GM19324 (cell line): Measurements from ENCODE around the gene COG8.
A peak's percentile ranks its signal among the peaks of the same experiment; 100 is the strongest.
"Not testable (repeated sequence)": the region's sequence is repeated elsewhere in the genome, so short reads cannot be mapped to it uniquely, and the experiment has no call there.

ENCODE experiments used
- ATAC-seq: cut with Tn5 transposase; IDR thresholded peaks from one replicate; pipeline ENCODE4 v1.9.1; 2021; ENCODE audit warnings: mild to moderate bottlenecking, moderate library complexity; ENCODE audit not compliant: unreplicated experiment, low FRiP score

The COG8 gene, protein sequence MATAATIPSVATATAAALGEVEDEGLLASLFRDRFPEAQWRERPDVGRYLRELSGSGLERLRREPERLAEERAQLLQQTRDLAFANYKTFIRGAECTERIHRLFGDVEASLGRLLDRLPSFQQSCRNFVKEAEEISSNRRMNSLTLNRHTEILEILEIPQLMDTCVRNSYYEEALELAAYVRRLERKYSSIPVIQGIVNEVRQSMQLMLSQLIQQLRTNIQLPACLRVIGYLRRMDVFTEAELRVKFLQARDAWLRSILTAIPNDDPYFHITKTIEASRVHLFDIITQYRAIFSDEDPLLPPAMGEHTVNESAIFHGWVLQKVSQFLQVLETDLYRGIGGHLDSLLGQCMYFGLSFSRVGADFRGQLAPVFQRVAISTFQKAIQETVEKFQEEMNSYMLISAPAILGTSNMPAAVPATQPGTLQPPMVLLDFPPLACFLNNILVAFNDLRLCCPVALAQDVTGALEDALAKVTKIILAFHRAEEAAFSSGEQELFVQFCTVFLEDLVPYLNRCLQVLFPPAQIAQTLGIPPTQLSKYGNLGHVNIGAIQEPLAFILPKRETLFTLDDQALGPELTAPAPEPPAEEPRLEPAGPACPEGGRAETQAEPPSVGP

GRCh38 chr16:69339289-69340094, at the start of gene COG8, which contains the start of gene NIP7:
Gene COG8 (minus strand): TSS chr16:69339564. CDS start chr16:69339552, 12 bp downstream.
Gene NIP7 (plus strand): TSS chr16:69339772. CDS start chr16:69339830, 58 bp downstream.
- ATAC-seq, result peak; percentile 89

GRCh38 chr16:69386596-69386995, 47.2 kb upstream of the COG8 start:
- no peak for ATAC-seq

- ATAC-seq, result no peak
Observed at GRCh38 chr16:69384974-69385373, 45.6 kb upstream of the COG8 start.

- ATAC-seq, result no peak
Observed at GRCh38 chr16:69382421-69382820, 43.1 kb upstream of the COG8 start.

- no peak for ATAC-seq
Observed at GRCh38 chr16:69381231-69381630, 41.9 kb upstream of the COG8 start.

DNA sequence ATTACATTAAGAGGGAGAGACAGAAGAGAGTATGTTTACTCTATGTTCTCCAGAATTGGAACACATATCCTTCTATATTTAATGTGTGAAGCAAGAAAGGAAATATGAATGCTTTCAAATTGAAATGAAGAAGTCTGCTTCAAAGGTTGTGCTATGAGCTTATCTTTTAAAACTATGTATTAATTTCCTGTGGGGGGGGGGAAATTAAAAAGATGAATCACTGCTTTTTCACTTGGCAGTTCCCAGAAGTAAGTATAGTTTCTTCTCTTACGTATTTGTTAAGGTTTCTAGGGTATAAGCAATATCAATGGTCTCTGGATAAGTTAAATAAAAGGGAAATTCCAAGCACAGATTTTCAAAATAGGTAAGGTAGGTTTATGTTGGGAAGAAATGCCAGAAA, 39.4 kb upstream of the COG8 start:
- no peak for ATAC-seq

DNA sequence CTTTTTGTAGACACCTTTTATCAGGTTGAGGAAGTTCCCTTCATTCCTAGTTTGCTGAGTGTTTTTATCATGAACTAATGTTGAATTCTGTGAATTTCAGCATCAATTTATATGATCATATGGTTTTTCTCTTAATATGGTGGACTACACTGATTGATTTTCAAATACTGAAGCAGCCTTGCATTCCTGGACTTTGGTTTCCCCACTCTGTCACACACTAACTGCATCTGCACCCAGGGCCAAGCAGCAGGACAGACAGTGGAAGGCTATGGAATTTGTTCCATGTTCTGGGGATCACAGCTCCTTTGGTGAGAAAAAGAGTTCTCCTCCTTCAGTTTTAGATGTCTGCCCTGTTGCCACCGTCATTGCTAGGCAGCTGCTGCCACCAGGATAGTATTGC, 38.7 kb upstream of the COG8 start:
- ATAC-seq, result no peak

DNA sequence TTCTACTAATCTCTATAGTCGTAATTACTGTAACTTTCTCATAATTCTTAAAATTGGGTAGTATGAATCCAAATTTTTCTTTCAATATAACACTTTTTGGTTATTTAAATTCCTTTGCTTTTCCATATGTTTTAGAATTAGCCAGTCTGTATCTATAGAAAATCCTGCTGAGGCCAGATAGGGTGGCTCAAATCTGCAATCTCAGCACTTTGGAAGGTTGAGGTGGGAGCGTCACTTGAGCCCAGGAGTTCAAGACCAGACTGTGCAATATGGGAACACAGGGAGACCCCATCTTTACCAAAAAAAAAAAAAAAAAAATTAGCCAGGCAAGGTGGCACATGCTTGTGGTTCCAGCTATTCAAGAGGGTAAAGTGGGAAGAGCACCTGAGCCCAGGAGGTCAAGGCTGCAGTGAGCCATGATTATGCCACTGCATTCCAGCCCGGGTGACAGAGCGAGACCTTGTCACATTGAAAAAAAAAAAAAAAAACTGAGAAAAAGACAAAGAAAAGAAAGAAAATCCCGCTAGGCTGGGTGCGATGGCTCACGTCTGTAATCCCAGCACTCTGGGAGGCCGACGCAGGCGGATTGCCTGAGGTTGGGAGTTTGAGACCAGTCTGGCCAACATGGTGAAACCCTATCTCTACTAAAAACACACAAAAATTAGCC, 37.2 kb upstream of the COG8 start:
- no peak for ATAC-seq

GRCh38 chr16:69373019-69373418, 33.7 kb upstream of the COG8 start:
- no peak for ATAC-seq

- ATAC-seq, result no peak
Observed at GRCh38 chr16:69371564-69371963, 32.2 kb upstream of the COG8 start.

- no peak for ATAC-seq
Observed at GRCh38 chr16:69368866-69369265, 29.5 kb upstream of the COG8 start.

DNA sequence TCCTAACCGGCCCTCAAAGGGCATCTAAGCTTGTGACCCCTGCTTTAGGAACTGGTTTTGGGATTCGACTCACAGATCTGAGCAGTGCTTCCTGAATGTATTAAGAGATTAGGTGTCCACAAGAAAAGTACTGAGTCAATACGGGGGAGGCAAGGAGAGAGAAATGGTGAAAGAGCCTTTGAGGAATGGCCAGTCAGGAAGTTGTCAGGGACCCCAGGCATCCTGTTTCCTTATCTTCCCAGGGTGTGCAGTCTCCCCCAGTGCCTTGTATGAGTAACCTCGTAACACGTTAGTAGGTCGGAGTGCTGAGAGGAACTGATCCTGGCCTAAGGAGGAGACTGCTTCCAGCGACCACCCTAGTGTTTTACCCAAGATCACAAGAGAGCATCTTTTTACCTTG, 28.6 kb upstream of the COG8 start:
- ATAC-seq, result no peak

GRCh38 chr16:69366431-69366830, 27.1 kb upstream of the COG8 start:
- ATAC-seq, result no peak

DNA sequence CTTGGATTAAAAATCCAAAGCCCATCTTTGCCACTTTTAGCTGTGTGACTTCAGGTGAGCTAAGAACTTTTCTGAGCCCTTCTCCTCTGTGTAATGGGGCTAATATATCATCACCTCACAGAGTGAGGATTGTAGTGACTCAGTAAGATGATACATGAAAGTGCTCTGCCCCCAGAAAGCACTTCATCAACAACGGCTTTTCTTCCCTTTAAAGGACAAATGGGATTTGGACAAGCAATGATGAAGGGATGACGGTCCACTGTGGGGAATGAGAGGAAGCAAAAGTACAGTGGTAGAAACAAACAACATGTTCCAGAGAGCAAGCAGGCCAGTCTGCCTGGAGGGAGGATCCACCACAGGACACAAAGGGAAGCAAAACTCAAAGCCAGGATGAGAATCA, 26.5 kb upstream of the COG8 start:
- ATAC-seq, result no peak

DNA sequence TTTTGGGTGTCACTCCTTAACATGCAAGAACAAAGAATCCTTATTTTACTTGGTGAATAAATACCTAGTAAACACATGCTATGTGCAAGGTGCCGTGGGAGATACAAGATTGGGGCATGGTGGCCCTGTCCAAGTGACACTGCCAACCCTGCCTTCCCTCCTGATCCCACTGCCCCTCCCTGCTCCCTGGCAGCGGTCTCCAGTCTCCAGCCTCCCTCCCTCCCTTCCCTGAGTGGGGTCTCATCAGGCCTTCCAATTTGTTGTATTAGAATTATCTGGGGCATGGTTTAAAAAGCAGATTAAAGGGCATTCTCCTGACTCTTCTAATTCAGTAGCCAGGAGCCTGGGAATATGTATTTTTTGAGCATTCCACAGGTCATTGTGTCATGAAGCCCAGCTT, 24.7 kb upstream of the COG8 start:
- no peak for ATAC-seq

GRCh38 chr16:69363281-69363717, 23.9 kb upstream of the COG8 start:
- no peak for ATAC-seq

DNA sequence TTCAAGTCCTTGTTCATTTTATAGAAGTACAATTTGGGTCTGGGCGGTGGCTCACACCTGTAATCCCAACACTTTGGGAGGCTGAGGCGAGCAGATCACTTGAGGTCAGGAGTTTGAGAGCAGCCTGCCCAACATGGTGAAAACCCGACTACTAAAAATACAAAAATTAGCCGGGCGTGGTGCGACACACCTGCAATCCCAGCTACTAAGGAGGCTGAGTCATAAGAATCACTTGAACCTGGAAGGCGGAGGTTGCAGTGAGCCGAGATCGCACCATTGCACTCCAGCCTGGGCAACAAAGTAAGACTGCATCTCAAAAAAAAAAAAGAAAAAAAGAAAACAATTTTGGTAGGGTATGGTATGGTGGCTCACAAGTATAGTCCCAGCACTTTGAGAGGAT, 20.7 kb upstream of the COG8 start:
- ATAC-seq, result not testable (repeated sequence)

DNA sequence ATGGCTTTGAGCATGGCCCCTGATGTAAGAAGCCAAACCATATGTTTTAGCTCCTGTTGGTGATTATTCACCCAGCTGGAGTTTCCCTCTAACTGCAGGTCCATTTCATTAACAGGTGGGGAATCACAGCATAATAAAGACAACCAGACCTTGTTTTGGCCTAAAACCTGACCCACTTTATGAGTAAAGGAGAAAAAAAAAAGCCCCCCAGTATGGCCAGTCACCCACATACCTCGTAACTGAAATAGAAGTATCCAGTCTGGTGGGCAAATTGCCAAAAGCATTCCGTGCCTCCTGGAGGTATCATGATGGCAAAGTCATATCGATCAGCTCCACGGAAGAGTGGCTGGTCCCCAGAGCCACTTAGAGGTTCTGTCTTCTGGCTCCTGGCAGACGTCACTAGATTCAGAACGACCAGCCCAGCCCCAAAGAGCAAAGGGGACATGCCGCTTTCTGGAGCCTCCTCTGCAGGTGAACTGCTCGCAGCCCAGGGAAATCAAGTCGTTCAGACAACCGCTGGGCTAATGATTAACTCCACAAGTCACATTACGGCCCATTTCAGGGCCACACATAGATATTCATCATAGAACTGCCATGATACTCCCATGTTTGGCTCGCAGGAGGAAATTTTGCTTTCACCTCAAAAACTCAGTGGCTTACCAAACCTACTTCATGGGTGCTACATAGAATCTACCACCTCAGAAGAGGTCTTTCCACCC, 12.1 kb upstream of the COG8 start, which contains the start of gene TMED6:
Gene TMED6 (minus strand): TSS at position 478 of the 719 bp plus-strand sequence. CDS start 33 bp downstream, at position 445.
- ATAC-seq, result no peak

GRCh38 chr16:69350536-69351133, 11.3 kb upstream of the COG8 start:
- ATAC-seq, result no peak
